Measurements from ENCODE around the gene CTBP2. TPM values are rescaled to one million over a fixed set of nuclear protein-coding genes. Genes with fewer than 3 reads are reported as not detected.
A peak's percentile ranks its signal among the peaks of the same experiment; 100 is the strongest.

Gene CTBP2
- total RNA-seq, 4 donors from 2014 or later, result 65.9 to 129 (median 71.2) TPM

DNA sequence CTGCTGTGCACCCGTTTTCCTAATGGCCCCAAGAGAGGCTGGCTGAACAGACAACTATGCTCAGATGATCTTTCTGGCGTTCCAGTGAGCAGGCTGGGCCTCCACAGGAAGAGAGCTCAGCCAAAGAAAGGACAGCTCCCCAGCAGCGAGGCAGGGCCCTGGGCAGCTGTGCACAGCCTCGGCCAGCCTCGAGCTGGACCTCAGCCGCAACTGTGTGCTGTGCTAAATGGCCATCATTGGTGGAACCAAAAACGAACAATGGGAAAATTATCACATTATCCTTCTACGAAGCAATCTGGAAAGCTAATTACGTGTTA, 97.5 kb downstream of the CTBP2 start:
- DNase-seq, result peak in 1 of 2 donors; percentile 51
- no peak overlapping the region for H3K4me3 ChIP-seq
- no peaks in the 10 kb centered on the region for H3K27me3 ChIP-seq
- intact Hi-C loops (cut with DNase I; ENCODE audit: low total_unique reads), result no loop called here
- H3K36me3 ChIP-seq, result no peaks in the 10 kb centered on the region
- no peak for TF ChIP-seq POLR2A (IDR thresholded peaks at IDR 0.05)
- TF ChIP-seq, protein P1, sequence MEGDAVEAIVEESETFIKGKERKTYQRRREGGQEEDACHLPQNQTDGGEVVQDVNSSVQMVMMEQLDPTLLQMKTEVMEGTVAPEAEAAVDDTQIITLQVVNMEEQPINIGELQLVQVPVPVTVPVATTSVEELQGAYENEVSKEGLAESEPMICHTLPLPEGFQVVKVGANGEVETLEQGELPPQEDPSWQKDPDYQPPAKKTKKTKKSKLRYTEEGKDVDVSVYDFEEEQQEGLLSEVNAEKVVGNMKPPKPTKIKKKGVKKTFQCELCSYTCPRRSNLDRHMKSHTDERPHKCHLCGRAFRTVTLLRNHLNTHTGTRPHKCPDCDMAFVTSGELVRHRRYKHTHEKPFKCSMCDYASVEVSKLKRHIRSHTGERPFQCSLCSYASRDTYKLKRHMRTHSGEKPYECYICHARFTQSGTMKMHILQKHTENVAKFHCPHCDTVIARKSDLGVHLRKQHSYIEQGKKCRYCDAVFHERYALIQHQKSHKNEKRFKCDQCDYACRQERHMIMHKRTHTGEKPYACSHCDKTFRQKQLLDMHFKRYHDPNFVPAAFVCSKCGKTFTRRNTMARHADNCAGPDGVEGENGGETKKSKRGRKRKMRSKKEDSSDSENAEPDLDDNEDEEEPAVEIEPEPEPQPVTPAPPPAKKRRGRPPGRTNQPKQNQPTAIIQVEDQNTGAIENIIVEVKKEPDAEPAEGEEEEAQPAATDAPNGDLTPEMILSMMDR (IDR thresholded peaks at IDR 0.05), result no peak
- peaks cover 42 to 53% of the 10 kb centered on the region in 2 donors for H3K4me1 ChIP-seq
- peak overlapping the region; percentile 91 to 99 for H3K27ac ChIP-seq
- H3K9me3 ChIP-seq, result no peaks in the 10 kb centered on the region

DNA sequence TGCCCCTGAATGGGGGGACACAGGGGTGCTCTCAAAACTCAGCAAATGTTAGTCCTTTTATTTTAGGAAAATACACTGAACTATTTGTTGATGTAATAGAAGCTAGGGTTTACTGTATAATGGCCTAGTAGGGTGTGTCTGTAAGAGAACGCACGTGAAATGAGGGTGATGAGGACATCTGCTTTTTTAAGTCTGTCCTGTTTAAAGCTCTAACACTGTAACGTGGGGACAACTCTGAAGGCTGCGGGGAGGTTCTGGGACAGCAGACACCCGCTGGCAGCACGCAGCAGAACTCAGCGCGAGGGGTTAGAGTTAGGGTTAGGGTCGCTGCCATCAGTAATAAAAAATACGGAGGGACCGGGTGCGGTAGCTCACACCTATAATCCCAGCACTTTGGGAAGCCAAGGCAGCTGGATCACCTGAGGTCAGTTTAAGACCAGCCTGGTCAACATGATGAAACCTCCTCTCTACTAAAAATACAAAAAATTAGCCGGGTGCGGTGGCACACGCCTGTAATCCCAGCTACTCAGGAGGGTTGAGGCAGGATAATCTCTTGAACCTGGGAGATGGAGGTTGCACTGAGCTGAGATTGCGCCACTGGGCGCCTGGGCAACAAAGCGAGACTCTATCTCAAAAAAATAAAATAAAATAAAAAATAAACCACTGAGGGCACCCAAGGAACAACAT, 98.0 kb downstream of the CTBP2 start:
- no peak overlapping the region for H3K4me3 ChIP-seq
- H3K9me3 ChIP-seq, result no peaks in the 10 kb centered on the region
- no peak for DNase-seq
- no peaks in the 10 kb centered on the region for H3K27me3 ChIP-seq
- intact Hi-C loops (cut with DNase I; ENCODE audit: low total_unique reads), result no loop called here
- peak overlapping the region; percentile 91 to 99 for H3K27ac ChIP-seq
- no peaks in the 10 kb centered on the region for H3K36me3 ChIP-seq
- H3K4me1 ChIP-seq, result peaks cover 44 to 55% of the 10 kb centered on the region in 2 donors
- TF ChIP-seq POLR2A (IDR thresholded peaks at IDR 0.05), result no peak
- TF ChIP-seq, protein P1 (IDR thresholded peaks at IDR 0.05), result no peak

DNA sequence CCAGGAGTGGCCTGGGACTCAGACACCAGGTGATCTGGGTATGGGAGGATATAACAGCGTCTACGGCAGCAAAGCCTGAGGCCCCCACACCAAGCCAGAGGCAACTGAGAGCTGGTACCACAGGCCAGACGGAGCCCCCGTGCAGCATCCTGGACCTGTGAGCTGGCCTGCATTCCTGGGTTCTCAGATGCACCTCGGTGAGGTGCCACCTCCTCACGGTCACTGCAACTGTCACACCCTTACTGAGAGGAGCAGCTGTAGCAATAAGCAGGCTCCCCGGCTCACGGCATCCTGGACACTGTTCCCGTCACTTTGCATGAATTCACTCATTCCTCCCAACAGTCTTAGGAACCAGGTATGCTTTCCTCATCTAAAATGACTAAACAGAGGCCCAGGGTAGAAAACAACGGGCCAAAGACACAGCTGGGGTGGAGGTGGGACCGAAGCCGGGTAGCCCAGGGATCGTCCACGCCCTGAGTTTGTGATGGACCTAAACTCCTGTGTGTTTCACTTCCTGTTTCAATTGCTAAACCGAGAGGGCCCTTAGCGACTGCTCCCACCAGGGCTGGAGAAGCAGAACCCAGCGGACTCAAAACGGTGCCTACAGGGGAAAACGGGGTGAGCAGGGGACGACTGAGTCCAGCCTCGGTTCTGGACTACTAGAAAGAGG, 98.7 kb downstream of the CTBP2 start:
- intact Hi-C loops (cut with DNase I; ENCODE audit: low total_unique reads), result no loop called here
- Histone ChIP-seq H3K4me1 (peaks cover 44 to 59% of the 10 kb centered on the region in 2 donors), H3K27me3 (no peaks in the 10 kb centered on the region), H3K4me3 (no peak overlapping the region), H3K36me3 (no peaks in the 10 kb centered on the region), H3K27ac (peak overlapping the region; percentile 91 to 99), H3K9me3 (no peaks in the 10 kb centered on the region)
- TF ChIP-seq, protein P1 (IDR thresholded peaks at IDR 0.05), result no peak
- TF ChIP-seq POLR2A (IDR thresholded peaks at IDR 0.05), result no peak
- no peak for DNase-seq

DNA sequence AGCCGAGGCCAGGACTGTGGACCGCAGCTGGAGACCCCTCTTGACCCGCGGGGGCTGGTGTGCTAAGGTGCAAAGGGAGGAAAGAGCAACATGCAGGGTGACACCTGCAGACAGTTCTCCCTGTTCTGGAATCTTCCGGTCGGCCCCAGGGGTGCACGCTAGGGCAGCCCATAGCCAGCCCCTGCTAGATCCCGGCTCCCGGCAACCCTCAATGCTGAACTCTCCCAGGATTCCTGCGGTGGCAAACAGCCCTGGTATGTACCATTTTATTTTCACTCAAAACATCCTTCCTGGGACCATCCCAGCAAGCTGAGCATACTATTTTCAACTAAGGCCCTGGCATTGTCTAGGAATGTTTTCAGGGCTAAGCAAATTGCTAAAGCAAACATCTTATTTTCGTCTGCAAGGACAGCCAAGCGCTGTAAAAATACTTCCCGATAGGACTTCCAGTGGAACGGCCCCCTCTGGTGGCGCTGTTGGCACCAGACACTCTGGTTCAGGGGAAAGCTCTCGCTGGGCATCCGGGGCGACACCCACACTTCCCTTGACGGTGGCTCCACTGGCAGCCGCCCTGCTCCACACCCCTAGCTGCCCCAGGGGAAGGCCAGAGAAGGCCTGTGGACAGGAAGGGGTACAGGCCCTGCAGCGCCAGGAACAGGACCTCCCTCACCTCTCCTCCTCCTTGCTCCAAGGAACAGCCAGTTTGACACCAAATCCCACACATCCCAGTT, 99.4 kb downstream of the CTBP2 start:
- H3K4me1 ChIP-seq, result peaks cover 44 to 66% of the 10 kb centered on the region in 2 donors
- H3K36me3 ChIP-seq, result no peaks in the 10 kb centered on the region
- intact Hi-C loops (cut with DNase I; ENCODE audit: low total_unique reads), result no loop called here
- no peak for TF ChIP-seq POLR2A (IDR thresholded peaks at IDR 0.05)
- TF ChIP-seq, protein P1 (IDR thresholded peaks at IDR 0.05), result peak; percentile 85 to 92 (median 88)
- H3K9me3 ChIP-seq, result no peaks in the 10 kb centered on the region
- no peaks in the 10 kb centered on the region for H3K27me3 ChIP-seq
- H3K4me3 ChIP-seq, result peak overlapping the region in 1 of 2 donors; percentile 4
- H3K27ac ChIP-seq, result peak overlapping the region; percentile 91 to 99
- peak; percentile 79 to 88 for DNase-seq

DNA sequence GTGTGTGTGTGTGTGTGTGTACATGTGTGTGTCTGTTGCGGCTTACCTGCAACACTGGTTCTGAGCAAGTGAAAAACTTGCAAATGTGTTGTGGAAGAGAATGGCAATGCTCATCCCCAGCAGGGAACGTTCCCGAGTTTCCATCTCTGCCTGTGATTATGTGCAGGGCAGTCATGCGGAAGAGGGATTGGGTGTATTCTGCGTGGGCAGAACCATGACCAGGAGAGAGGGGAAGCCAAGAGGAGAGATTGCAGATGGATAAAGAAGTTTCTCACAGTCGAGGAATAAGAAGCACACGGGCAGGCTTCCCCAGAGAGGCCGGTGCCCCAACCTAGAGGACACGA, 99.9 kb downstream of the CTBP2 start:
- H3K9me3 ChIP-seq, result no peaks in the 10 kb centered on the region
- no peaks in the 10 kb centered on the region for H3K27me3 ChIP-seq
- peak overlapping the region; percentile 91 to 99 for H3K27ac ChIP-seq
- H3K4me3 ChIP-seq, result peak overlapping the region in 1 of 2 donors; percentile 4
- no peaks in the 10 kb centered on the region for H3K36me3 ChIP-seq
- DNase-seq, result peak in 1 of 2 donors; percentile 56
- intact Hi-C loops (cut with DNase I; ENCODE audit: low total_unique reads), result no loop called here
- peak in 1 of 2 donors; percentile 18 for TF ChIP-seq POLR2A (IDR thresholded peaks at IDR 0.05)
- TF ChIP-seq, protein P1 (IDR thresholded peaks at IDR 0.05), result no peak
- H3K4me1 ChIP-seq, result peaks cover 40 to 71% of the 10 kb centered on the region in 2 donors
